Colon (tissue), 2 donors: Measurements from ENCODE around the gene TAF11L7.
"Not testable (repeated sequence)": the region's sequence is repeated elsewhere in the genome, so short reads cannot be mapped to it uniquely, and the experiment has no call there.

ENCODE experiments used
- FAIRE-seq: peaks from 2 replicates; lab custom pipeline; 2012; peaks lifted over from hg19 to GRCh38; lab: Jason Lieb, UNC
- donor health status: control.
- donor health status: control.

Gene TAF11L7

DNA sequence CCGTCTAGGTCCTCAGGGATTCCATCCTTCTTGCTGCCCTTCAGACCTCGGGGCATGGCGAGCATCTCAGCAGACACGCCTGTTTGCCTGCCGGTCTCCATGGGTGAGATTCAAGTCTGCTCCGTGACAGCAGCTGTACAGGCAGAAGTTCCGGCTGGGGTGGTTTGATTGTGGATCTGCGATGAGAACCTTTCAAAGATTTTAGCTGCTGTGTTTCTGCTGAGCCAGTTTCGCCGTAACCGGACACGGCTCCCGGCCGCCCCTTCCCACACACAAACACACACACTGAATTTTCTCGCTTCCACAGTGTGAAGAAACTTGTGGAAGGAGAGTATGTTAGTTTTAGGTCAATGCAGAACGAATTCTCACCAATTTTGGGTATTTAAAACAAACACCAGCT lies at the start of gene TAF11L7:
Gene TAF11L7 (minus strand): TSS at position 101 of the 400 bp plus-strand sequence.
- FAIRE-seq = not testable (repeated sequence)

DNA sequence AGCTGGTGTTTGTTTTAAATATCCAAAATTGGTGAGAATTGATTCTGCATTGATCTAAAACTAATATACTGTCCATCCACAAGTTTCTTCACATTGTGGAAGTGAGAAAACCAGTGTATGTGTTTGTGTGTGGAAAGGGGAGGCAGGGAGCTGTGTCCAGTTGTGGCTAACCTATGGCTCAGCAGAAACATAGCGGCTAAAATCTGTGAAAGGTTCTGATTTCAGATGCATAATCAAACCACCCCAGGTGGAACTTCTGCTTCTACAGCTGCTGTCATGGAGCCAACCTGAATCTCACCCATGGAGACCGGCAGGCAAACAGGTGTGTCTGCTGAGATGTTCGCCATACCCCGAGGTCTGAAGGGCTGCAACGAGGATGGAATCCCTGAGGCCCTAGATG lies 48.6 kb upstream of the TAF11L7 start, which contains the start of gene TAF11L14:
Gene TAF11L14 (plus strand): TSS at position 301 of the 400 bp plus-strand sequence.
- no peak for FAIRE-seq

DNA sequence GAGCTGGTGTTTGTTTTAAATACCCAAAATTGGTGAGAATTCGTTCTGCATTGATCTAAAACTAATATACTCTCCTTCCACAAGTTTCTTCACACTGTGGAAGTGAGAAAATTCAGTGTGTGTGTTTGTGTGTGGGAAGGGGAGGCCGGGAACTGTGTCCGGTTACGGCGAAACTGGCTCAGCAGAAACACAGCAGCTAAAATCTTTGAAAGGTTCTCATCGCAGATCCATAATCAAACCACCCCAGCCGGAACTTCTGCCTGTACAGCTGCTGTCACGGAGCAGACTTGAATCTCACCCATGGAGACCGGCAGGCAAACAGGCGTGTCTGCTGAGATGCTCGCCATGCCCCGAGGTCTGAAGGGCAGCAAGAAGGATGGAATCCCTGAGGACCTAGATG lies 46.2 kb upstream of the TAF11L7 start, which contains the start of gene TAF11L13:
Gene TAF11L13 (plus strand): TSS at position 301 of the 400 bp plus-strand sequence.
- not testable (repeated sequence) for FAIRE-seq

DNA sequence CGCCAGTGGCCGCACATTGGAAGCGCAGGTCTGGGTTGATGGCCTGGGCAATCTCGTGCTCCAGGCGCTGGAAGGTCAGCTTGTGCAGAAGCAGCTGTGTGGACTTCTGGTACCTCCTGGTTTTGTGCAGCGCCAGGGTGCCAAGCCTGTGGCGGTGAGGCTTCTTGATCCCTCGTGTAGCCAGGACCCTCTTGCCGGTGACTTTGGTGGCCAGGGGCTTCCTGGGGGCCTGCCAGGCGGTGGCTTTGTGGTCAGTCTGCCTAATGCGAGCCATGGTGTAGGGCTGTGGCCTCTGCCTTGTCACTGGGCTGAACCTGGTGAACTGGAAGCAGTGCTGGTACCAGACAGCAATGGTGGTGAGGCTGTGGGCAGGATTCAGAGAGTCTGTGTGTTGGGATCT lies 40.1 kb upstream of the TAF11L7 start:
- no peak for FAIRE-seq

DNA sequence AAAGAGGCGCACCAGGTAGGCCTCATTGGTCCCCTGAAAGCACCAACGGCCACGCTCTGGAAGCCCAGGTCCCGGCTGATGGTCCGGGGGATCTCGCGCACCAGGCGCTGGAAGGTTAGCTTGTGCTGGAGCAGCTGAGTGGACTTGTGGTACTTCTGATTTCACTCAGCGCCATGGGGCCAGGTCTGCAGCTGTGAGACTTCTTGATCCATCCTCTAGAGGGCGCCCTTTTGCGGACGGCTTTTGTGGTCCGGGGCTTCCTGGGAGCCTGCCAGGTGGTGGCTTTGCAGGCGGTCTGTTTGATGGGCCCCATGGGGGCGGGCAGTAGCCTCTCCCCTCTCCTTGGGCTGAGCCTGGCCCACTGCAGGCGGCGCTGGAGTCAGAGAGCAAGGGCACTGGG lies 35.1 kb upstream of the TAF11L7 start:
- FAIRE-seq = no peak

DNA sequence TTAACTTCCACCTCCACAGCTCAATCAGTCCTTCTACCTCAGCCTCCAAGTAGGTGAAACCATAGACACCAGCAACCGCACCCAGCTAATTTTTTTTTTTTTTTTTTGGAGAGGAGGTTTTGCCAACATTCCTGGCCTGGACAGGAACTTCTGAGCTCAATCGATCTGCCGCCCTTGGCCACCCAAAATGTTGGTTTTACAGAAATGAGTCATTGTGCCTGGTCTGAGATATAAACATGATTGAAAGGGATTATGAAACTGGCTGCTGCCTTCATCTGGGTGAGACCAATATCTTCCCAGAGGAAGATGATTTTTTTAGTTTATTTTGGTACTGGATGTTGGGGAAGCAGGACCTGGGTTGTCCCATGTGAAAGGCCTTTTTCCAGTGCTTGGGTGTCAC lies 33.8 kb upstream of the TAF11L7 start:
- FAIRE-seq = no peak

DNA sequence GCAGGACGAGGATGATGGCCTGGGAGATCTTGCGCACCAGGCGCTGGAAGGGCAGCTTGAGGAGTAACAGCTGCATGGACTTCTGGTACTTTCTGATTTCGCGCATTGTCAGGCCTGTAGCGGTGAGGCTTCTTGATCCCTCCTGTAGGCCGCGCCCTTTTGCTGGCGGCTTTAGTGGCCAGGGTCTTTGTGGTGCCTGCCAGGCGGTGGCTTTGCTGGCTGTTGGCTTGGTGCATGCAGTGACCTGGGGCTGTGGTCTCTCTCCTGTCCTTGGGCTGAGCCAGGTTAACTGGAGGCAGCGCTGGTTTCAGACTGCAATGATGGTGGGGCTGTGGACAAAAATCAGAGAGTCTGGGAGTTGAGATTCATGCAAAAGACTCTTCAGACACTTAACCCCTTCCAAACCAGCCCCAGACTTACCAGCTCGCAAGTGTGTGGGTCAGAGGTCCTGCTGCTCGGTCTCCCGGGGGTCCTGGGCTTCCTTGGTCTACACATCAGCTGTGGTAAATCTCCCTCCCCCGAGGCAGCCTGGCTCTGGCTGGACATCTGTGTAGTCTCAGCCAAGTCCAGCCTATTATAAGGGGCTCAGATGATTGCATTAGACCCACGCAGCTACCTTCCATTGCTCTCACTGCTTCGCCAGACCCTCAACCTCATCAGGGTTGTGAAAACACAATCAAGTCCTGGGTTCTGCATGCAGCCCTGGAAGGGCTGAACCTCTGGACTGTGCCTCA lies 29.5 kb upstream of the TAF11L7 start:
- FAIRE-seq = no peak

DNA sequence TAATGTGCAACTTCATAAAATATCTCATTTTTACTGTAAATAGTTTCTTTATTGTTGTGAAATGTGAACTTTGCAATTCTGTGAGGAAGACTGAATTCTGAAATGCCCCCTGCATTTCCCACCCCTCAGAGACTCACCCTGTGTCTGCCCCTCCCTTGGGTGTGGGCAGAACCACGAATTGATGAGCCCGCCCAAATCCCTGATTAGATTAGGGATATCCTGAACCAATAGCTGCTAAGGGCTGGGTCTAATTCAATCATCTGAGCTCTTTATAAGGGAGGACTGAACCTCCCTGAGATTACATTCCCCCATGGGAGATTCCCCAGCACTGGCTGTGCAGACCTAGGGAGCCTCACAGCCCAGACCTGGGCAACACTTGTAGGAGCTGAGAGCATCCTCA lies 24.5 kb upstream of the TAF11L7 start, which contains the start of gene TAF11L12:
Gene TAF11L12 (plus strand): TSS at position 301 of the 400 bp plus-strand sequence.
- not testable (repeated sequence) for FAIRE-seq

DNA sequence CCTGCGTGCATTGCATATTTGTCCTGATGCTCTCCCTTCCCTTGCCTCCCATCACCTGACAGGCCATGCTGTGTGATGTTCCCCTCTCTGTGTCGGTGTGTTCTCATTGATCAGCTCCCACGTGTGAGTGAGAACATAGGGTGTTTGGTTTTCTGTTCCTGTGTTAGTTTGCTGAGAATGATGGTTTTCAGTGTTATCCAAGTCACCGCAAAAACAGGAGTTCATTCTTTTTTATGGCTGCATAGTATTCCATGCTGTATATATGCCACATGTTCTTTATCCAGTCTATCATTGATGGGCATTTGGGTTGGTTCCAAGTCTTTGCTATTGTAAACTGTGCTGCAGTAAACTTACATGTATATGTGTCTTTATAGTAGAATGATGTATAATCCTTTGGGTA lies 21.9 kb upstream of the TAF11L7 start:
- not testable (repeated sequence) for FAIRE-seq

DNA sequence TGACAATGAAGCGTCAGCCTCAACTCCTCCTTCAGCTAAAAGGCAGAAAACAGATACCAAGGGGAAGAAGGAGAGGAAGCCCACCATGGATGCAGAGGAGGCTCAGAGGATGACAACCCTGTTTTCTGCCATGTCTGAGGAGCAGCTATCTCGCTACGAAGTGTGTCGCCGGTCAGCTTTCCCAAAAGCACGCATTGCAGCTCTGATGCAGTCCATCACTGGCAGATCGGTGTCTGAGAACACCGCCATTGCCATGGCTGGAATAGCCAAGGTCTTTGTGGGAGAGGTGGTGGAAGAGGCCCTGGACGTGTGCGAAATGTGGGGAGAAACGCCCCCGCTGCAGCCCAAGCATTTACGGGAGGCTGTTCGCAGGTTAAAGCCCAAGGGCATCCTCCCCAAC lies 19.4 kb upstream of the TAF11L7 start:
- FAIRE-seq = no peak

DNA sequence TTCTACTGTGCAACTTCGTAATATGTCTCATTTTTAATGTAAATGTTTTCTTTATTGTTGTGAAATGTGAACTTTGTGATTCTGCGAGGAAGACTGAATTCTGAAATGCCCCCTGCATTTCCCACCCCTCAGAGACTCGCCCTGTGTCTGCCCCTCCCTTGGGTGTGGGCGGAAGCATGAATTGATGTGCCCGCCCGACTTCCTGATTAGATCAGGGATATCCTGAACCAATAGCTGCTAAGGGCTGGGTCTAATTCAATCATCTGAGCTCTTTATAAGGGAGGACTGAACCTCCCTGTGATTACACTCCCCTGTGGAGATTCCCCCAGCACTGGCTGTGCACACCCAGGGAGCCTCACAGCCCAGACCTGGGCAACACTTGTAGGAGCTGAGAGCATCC lies 18.3 kb upstream of the TAF11L7 start, which contains the start of gene TAF11L11:
Gene TAF11L11 (plus strand): TSS at position 304 of the 400 bp plus-strand sequence.
- FAIRE-seq = not testable (repeated sequence)

DNA sequence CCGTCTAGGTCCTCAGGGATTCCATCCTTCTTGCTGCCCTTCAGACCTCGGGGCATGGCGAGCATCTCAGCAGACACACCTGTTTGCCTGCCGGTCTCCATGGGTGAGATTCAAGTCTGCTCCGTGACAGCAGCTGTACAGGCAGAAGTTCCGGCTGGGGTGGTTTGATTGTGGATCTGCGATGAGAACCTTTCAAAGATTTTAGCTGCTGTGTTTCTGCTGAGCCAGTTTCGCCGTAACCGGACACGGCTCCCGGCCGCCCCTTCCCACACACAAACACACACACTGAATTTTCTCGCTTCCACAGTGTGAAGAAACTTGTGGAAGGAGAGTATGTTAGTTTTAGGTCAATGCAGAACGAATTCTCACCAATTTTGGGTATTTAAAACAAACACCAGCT lies 12.2 kb upstream of the TAF11L7 start, which contains the start of gene TAF11L10:
Gene TAF11L10 (minus strand): TSS at position 101 of the 400 bp plus-strand sequence.
- not testable (repeated sequence) for FAIRE-seq

DNA sequence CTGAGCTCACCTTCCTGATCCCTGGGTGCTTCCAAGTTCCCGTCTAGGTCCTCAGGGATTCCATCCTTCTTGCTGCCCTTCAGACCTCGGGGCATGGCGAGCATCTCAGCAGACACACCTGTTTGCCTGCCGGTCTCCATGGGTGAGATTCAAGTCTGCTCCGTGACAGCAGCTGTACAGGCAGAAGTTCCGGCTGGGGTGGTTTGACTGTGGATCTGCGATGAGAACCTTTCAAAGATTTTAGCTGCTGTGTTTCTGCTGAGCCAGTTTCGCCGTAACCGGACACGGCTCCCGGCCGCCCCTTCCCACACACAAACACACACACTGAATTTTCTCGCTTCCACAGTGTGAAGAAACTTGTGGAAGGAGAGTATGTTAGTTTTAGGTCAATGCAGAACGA lies 8.7 kb upstream of the TAF11L7 start, which contains the start of gene TAF11L9:
Gene TAF11L9 (minus strand): TSS at position 140 of the 400 bp plus-strand sequence.
- not testable (repeated sequence) for FAIRE-seq

DNA sequence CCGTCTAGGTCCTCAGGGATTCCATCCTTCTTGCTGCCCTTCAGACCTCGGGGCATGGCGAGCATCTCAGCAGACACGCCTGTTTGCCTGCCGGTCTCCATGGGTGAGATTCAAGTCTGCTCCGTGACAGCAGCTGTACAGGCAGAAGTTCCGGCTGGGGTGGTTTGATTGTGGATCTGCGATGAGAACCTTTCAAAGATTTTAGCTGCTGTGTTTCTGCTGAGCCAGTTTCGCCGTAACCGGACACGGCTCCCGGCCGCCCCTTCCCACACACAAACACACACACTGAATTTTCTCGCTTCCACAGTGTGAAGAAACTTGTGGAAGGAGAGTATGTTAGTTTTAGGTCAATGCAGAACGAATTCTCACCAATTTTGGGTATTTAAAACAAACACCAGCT lies 5.3 kb upstream of the TAF11L7 start, which contains the start of gene TAF11L8:
Gene TAF11L8 (minus strand): TSS at position 101 of the 400 bp plus-strand sequence.
- not testable (repeated sequence) for FAIRE-seq
